CD4-positive, alpha-beta T cell treated with Interleukin-1 beta for 1 hour (primary cell): Measurements from ENCODE around the gene STRADA.
"Not testable (repeated sequence)": the region's sequence is repeated elsewhere in the genome, so short reads cannot be mapped to it uniquely, and the experiment has no call there.

ENCODE experiments used
- DNase-seq, 2 donors: peaks; one replicate each; pipeline ENCODE4 v3.0.0-alpha.2; 2020 to 2022

Gene STRADA

GRCh38 chr17:63753215-63753614 is 11.6 kb upstream of the STRADA start:
- DNase-seq: no peak

DNA sequence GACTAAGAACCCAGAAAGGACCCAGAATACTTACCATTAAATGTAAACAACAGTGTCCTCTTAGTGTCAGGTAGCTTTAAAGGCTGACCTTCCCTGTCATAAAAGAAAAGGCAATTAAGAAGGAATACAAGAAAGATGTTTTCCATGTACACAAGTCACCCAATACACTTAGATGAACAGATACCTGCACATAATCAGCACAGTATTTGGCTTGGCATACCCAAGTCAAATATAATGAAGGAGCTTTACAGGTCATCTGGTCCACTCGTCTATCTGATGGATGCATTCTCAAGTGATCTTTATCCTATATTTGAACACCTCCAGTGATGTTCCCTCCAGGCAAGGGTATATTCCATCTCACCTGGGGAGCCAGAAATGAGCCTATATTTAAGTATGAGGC is 11.1 kb upstream of the STRADA start:
- DNase-seq: no peak

DNA sequence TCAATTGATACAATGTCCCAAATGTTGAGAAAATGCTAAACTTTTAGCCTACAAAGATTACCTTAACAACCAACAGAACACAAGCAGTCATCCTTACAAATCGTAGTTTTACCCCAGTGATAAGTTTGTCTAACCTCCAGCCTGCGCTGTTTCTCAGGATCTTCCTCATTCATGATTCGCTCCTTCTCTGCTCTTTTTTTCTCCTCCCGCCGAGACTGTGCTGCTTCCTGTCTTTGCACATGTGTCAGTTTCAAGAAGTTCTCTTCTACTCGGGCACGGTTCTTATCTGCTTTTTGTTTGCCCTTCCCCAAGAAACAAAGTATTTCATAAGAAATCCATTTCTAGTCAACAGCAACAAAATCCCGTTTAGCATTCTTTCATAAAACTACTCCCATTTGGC is 10.2 kb upstream of the STRADA start:
- peak; percentile 21 for DNase-seq

GRCh38 chr17:63741143-63741407 is 524 bp downstream of the STRADA start:
- DNase-seq: no peak

DNA sequence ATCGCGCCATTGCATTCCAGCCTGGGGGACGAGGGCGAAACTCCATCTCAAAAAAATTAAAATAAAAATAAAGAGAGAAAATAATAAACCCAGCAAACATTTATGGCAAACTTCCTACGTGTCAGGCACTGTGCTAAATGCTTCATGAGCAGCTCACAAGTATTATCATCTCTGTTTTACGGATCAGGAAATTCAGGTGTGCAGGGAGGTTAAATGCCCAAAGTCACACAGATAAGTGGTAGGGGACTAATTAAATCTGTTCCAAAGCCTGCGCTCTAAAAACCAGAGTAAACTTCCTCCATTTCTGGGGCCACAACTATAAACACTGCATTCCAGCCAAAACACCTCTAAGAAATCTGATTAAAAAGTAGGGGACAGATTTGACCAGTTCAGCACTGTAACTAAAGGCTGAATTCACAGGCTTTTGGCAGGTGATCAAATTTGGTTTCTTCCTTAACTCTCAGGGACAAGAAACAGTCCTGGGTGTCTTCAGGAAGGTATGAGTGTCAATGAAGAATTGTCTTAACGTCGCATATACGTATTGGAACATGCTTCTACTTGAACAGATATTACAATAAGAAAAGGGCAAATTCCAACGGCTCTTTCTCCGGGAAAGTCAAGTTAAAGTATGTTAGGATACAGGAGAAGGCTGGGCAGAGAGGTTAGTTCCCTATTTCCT is 996 bp downstream of the STRADA start:
- no peak for DNase-seq

GRCh38 chr17:63735691-63736090 is 5.9 kb downstream of the STRADA start:
- DNase-seq: no peak

DNA sequence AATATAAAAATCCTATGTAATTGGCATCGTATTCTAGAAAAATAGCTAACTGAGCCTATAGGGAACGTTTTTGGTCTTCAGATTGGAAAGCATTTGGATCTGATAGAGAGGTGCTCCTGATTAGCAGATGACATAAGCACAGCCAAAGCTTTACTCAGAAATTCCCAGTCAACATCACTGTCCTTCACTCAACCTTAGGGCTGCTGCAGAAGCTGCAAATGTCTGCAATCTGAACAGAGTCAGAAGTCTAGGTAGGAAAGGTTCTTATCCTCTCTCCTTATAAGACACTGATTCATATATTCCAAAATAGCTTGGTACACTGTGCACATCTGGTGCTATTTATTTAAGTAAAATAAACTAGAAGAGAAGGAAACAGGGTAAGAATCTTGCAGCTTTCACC is 19.2 kb downstream of the STRADA start:
- no peak for DNase-seq

- DNase-seq: not testable (repeated sequence)
Observed at GRCh38 chr17:63720194-63720593, 21.4 kb downstream of the STRADA start.

GRCh38 chr17:63718988-63719387 is 22.6 kb downstream of the STRADA start:
- DNase-seq: no peak

GRCh38 chr17:63716426-63716825 is 25.2 kb downstream of the STRADA start:
- no peak for DNase-seq

DNA sequence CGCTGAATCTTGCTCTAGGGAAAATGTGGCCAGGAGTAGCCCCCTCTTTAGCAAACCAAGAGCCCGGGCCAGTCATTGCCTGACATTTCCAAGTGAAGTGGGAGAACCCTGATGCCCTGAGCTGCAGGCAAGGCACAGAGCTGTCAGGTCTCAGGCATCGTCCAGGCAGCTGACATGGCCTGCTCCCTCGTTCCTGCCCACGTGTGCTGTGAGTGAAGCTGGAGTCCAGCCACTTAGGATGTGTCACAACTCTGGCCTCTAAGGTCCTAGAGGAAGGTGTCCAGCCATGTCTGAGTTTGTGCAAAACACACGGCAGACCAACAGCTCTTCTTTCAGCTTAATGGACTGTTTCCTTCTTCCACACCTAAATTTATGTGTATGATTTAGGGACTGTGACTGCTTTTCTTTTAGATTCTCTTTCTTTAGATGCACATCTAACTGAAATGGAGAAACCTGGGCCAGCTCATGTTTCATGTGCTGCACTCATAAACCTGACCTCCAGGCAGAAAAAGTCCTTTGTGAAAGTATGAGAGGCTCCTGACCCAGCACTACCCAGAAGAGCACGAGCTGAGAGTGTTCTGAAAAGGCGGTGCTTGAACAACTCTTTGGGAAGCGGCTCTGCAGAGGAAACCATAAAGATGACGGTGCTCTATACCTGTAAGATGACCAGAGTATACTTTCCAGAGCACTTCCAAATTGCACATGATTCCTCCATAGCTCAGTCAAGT is 26.9 kb downstream of the STRADA start:
- DNase-seq: no peak

- no peak for DNase-seq
Observed at GRCh38 chr17:63709110-63709509, 32.5 kb downstream of the STRADA start.

DNA sequence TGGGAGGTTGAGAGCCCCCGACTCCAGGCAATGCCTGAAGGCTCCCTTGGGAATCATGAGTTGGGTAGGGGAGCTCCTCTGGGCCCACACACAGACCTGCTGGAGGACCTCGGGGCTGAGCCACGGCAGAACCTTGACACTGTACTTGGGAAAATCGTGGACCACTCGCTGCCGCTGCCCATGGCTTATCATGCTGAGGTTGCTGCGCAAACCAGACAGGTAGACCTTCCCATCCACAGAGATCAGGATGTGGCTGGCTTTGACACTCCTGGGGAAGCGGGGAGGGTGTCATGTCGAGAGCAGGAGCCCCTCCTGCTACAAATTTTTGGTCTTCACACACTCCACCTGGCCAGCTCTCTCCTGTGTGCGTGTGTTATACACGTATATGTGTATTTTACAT is 34.4 kb downstream of the STRADA start:
- peak; percentile 28 to 40 for DNase-seq

- no peak for DNase-seq
Observed at GRCh38 chr17:63706336-63707082, 35.1 kb downstream of the STRADA start.

DNA sequence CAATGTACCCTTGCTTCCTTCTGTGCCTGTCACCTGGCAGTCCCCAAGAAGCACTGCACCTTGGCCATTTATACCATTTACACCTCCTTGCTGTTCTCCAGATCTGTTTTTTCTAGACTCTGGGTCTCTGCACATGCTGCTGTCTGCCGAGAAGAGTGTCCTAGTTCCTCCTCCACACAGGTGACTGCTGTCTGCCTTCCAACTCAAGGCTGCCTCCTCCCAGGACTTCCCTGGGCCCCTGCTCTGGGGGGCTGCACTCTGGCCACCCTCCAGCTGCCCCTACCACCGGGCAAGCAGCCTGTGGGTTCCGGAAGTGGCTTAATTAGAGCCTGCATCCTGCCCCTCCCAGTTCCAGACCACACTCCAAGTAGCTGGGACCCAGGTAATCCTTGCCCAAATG is 35.9 kb downstream of the STRADA start:
- DNase-seq: no peak

DNA sequence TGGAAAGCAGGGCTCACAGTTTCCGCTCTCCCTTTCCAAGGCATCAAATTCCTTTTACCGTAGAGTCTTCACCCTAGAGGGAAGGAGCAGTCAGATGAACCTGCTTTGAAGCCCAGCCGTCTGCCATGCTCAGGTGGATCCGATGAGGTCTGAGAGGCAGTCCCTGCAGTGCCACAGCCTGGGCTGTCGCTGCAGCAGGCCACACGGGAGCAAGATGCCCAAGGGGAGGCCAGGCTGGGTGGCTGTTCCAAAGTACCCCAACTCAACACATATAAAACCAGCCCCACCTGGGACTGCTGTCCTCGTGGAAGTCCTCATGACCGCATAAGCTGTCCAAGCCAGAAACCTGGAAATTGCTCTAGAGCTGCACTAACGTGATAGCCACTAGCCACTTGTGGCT is 36.8 kb downstream of the STRADA start:
- DNase-seq: no peak

DNA sequence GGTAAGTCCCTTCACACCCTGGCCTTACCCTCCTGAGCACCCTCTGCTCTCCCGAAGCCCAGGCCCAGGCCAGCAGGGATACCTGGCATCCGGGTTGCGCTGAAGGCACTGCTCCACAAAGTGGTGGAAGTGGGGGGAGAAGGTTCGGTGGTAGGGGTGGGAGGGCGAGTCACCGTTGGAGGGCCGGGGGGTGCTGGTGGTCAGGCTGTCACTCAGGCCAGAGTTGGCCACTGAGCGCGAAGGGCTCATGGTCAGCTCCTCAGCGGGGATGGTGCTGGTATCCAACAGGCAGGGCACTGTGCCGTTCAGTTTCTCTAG is 37.4 kb downstream of the STRADA start:
- no peak for DNase-seq

DNA sequence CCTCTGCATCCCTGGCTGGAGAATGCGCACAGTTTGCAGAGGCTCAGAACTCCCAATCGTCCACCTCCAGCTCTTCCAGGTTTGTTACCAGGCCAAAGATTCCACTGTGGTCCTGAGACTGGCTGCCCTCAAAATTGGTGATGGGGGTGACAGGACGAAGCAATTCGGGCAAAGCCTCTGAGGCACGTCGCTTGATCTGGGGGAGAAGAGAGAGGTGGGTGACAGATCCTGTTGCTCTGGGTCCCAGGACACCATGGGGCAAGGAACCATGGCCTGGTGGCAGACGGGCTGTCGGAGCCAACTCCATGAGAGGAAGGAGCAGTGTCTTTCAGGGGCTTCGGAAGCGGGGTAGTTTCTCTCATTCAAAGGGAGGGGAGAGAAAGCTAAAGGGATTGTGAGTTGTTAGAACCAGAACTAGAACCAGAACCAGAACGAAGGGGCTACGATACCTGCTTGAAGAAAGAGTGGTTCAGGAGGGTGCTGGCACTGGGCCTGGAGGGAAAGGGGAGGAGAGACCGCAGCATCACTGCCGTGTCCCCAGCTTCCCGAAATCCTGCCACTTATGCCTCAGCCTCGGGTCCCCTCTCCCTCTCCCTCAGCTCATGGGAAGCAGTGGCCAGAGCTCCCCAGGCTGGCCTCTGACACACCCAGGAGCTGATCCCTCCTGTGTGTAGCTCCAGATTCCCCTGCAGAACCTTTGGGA is 37.9 kb downstream of the STRADA start:
- DNase-seq: no peak

DNA sequence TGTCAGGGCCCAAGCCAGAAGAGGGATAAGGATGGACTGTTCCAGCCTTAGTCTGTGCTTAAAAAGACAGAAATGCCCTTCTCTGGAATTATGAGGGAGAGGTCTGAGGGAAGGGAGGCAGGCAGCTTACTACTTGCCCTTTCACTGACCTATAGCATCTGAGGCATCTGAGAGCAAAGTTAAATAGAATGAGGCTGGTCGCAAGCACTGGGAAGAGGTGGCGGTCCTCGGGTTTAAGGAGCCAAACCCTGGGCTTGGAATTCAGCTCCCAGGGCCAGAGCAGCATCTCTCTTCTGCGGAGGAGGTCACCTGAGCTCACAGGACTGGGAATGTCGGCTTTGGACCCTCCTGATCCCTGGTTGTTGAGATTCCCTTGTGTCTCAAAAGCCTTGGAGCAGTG is 38.6 kb downstream of the STRADA start:
- no peak for DNase-seq

- no peak for DNase-seq
Observed at GRCh38 chr17:63702721-63703015, 38.9 kb downstream of the STRADA start.

GRCh38 chr17:63701868-63702720 is 39.5 kb downstream of the STRADA start:
- DNase-seq: peak; percentile 81 to 86

- DNase-seq: no peak
Observed at GRCh38 chr17:63701456-63701820, 40.2 kb downstream of the STRADA start.
